ENCODE measurements around the gene TADA2B. TPM values are rescaled to one million over a fixed set of nuclear protein-coding genes. Genes with fewer than 3 reads are reported as not detected.

Gene TADA2B
- total and polyA plus RNA-seq, 2 experiments from 2014 or later, result 15.4 to 20.1 TPM

GRCh38 chr4:7052923-7053715 lies 9.9 kb downstream of the TADA2B start:
- DNase-seq (ENCODE audit: low spot score), result no peak
- Histone ChIP-seq H3K27me3 (no peaks in the 10 kb centered on the region), H4K20me1 (ENCODE audit: insufficient read depth, poor library complexity, severe bottlenecking) (peaks cover 46% of the 10 kb centered on the region), H3K27ac (no peak overlapping the region), H3K4me3 (no peak overlapping the region), H3K4me1 (ENCODE audit: insufficient read depth) (no peaks in the 10 kb centered on the region), H3K9me3 (ENCODE audit: low read depth) (no peaks in the 10 kb centered on the region), H3K9me2 (replicated peaks; ENCODE audit: insufficient read depth) (no peaks in the 10 kb centered on the region), H3K4me2 (no peak overlapping the region), H2AFZ (no peak overlapping the region), H3K36me3 (replicated peaks; ENCODE audit: insufficient read depth, low read depth) (no peaks in the 10 kb centered on the region), H3K79me2 (peaks cover 62% of the 10 kb centered on the region)
- no peak for TF ChIP-seq EZH2 (IDR thresholded peaks at IDR 0.05; ENCODE audit: borderline replicate concordance)
- TF ChIP-seq EZH2phosphoT487 (IDR thresholded peaks at IDR 0.05; ENCODE audit: low read depth, severe bottlenecking, unreplicated experiment), result no peak
- TF ChIP-seq, protein P1, sequence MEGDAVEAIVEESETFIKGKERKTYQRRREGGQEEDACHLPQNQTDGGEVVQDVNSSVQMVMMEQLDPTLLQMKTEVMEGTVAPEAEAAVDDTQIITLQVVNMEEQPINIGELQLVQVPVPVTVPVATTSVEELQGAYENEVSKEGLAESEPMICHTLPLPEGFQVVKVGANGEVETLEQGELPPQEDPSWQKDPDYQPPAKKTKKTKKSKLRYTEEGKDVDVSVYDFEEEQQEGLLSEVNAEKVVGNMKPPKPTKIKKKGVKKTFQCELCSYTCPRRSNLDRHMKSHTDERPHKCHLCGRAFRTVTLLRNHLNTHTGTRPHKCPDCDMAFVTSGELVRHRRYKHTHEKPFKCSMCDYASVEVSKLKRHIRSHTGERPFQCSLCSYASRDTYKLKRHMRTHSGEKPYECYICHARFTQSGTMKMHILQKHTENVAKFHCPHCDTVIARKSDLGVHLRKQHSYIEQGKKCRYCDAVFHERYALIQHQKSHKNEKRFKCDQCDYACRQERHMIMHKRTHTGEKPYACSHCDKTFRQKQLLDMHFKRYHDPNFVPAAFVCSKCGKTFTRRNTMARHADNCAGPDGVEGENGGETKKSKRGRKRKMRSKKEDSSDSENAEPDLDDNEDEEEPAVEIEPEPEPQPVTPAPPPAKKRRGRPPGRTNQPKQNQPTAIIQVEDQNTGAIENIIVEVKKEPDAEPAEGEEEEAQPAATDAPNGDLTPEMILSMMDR (IDR thresholded peaks at IDR 0.05; ENCODE audit: poor library complexity), result no peak
- WGBS (ENCODE audit: low lambda C conversion rate, missing lambda C conversion rate), result 88% methylated on average over 20 of the region's 20 CpGs

- Histone ChIP-seq H3K27me3 (no peaks in the 10 kb centered on the region), H3K36me3 (replicated peaks; ENCODE audit: insufficient read depth, low read depth) (no peaks in the 10 kb centered on the region), H3K4me3 (no peak overlapping the region), H3K9me2 (replicated peaks; ENCODE audit: insufficient read depth) (no peaks in the 10 kb centered on the region), H3K9me3 (ENCODE audit: low read depth) (no peaks in the 10 kb centered on the region), H3K4me2 (no peak overlapping the region), H2AFZ (no peak overlapping the region), H3K27ac (no peak overlapping the region), H3K79me2 (peaks cover 50% of the 10 kb centered on the region), H4K20me1 (ENCODE audit: insufficient read depth, poor library complexity, severe bottlenecking) (peaks cover 36% of the 10 kb centered on the region), H3K4me1 (ENCODE audit: insufficient read depth) (no peaks in the 10 kb centered on the region)
- TF ChIP-seq, protein P1 (IDR thresholded peaks at IDR 0.05; ENCODE audit: poor library complexity), result no peak
- no peak for TF ChIP-seq EZH2 (IDR thresholded peaks at IDR 0.05; ENCODE audit: borderline replicate concordance)
- no peak for TF ChIP-seq EZH2phosphoT487 (IDR thresholded peaks at IDR 0.05; ENCODE audit: low read depth, severe bottlenecking, unreplicated experiment)
- no peak for DNase-seq (ENCODE audit: low spot score)
- WGBS (ENCODE audit: low lambda C conversion rate, missing lambda C conversion rate), result 98% methylated on average over 51 of the region's 52 CpGs
These were observed 11.1 kb downstream of the TADA2B start for GRCh38 chr4:7054106-7054880.

DNA sequence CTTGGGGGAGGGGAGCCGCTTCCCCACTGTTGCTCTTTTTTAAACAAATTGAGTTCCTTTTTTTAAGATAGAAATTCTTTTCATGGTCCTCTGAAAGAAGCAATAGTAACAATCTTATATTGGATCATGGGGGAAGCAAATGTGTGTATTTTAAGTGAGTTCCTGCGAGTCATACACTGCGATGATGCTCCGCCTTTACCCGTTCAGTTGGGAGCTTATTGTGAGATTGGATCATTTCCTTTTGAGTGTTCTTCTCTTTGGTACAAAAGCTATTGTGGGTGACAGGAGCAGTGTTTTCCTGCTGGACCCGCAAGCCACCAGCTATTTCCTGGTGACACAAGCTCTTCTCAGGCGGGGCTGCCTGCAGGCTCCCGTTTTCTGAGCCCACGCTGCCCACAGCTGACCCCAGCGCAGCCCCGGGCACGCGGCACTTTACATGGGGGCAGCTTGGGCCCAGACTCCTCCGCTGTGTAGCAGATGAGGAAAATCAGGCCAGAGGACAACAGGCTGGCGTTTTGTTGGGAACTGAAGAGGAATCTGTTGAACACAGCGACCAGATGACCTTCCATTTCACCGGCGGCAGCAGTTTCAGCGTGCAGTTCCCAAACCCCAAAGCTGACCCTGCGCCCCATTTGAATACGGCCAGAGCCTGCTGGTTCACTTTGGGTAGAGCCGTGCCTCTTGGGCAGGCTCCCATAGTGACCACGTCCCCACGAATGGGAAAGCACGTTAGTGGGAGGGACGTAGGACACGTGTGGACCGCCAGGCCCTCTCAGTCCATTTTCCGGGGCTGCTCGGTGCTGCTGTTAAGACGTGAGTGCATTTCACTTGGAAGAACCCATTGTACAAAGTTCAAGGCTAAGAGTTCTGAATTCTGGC lies 12.2 kb downstream of the TADA2B start:
- no peaks in the 10 kb centered on the region for H3K36me3 ChIP-seq (replicated peaks; ENCODE audit: insufficient read depth, low read depth)
- TF ChIP-seq, protein P1 (IDR thresholded peaks at IDR 0.05; ENCODE audit: poor library complexity), result no peak
- TF ChIP-seq EZH2phosphoT487 (IDR thresholded peaks at IDR 0.05; ENCODE audit: low read depth, severe bottlenecking, unreplicated experiment) (no peak), EZH2 (IDR thresholded peaks at IDR 0.05; ENCODE audit: borderline replicate concordance) (no peak)
- H3K9me3 ChIP-seq (ENCODE audit: low read depth), result no peaks in the 10 kb centered on the region
- 97% methylated on average over 31 of the region's 31 CpGs for WGBS (ENCODE audit: low lambda C conversion rate, missing lambda C conversion rate)
- no peak overlapping the region for H3K4me2 ChIP-seq
- H3K27me3 ChIP-seq, result no peaks in the 10 kb centered on the region
- H2AFZ ChIP-seq, result no peak overlapping the region
- no peaks in the 10 kb centered on the region for H3K9me2 ChIP-seq (replicated peaks; ENCODE audit: insufficient read depth)
- H3K27ac ChIP-seq, result no peak overlapping the region
- no peak for DNase-seq (ENCODE audit: low spot score)
- H3K4me3 ChIP-seq, result no peak overlapping the region
- peaks cover 41% of the 10 kb centered on the region for H3K79me2 ChIP-seq
- peaks cover 32% of the 10 kb centered on the region for H4K20me1 ChIP-seq (ENCODE audit: insufficient read depth, poor library complexity, severe bottlenecking)
- H3K4me1 ChIP-seq (ENCODE audit: insufficient read depth), result no peaks in the 10 kb centered on the region

Measured in hepatocyte (in vitro differentiated cells).